ENCODE data around the gene PCNA. TPM values are rescaled to one million over a fixed set of nuclear protein-coding genes. Genes with fewer than 3 reads are reported as not detected.

The PCNA gene
- total and polyA plus RNA-seq, 2 of the 4 experiments (the other 2 are of a cell fraction), result 155 to 213 TPM

DNA sequence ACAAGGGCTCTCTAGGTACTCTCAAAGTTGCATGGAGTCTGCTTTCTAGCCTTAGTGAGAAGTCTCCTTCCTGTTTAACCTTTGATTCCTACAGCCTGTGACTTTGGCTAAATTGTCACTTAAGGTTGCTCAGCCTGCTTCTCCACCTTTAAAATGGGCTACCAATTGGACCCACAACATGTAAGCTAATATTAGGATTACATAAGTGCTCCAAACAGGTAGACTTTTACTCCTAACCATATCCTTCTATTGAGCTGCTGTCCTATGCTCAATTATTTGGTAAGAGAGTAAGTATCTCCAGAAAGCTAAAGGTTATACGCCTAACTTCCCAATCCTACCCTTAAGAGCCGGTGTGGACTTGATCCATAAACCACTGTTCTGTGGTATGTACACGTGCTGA lies 2.9 kb downstream of the PCNA start:
- no peak overlapping the region for H2BK20ac ChIP-seq (ENCODE audit: low read depth, low read length)
- no peak overlapping the region for H3K14ac ChIP-seq (replicated peaks; ENCODE audit: low read depth, low read length)
- ChIA-PET POLR2A (ENCODE audit: unreplicated experiment) (no interaction called here), CTCF (interaction anchor here (1.5 kb wide), 1 partner anchor 10 kb away, joined by 4 read pairs; the partner anchor contains the start of gene CDS2)
- H2AK5ac ChIP-seq (ENCODE audit: low read depth, low read length), result no peak overlapping the region
- BruUV-seq (replicated peaks), result no TSS peak
- no peak for DNase-seq
- no peak overlapping the region for H4K5ac ChIP-seq (ENCODE audit: low read depth, low read length)
- no peak overlapping the region for H2BK15ac ChIP-seq (ENCODE audit: low read depth, low read length)
- H2BK120ac ChIP-seq (ENCODE audit: low read depth, low read length), result no peak overlapping the region
- intact Hi-C loops (cut with micrococcal nuclease), result no loop called here
- no CpG with 5 or more reads among the region's 3 CpGs for WGBS, 2 experiments (ENCODE audit: extremely low coverage in 2 of 2, insufficient read length in 1 of 2)
- no peak overlapping the region for H3K18ac ChIP-seq (ENCODE audit: low read depth, low read length)
- peaks cover 6% of the 10 kb centered on the region for H3K36me3 ChIP-seq (ENCODE audit: control insufficient read depth, insufficient read depth, low read length)
- ATAC-seq (ENCODE audit: low read depth), result no peak
- no peak overlapping the region for H3K4ac ChIP-seq (ENCODE audit: low read depth, low read length)
- no peak overlapping the region for H2AFZ ChIP-seq (replicated peaks; ENCODE audit: low read length, poor library complexity)
- H3K27ac ChIP-seq (ENCODE audit: insufficient read depth, low read length), result no peak overlapping the region
- H3K9ac ChIP-seq (ENCODE audit: low read depth, low read length), result no peak overlapping the region
- H3K4me2 ChIP-seq (ENCODE audit: low read depth, low read length), result no peak overlapping the region
- no peak overlapping the region for H3K4me3 ChIP-seq (ENCODE audit: insufficient read depth, low read depth, low read length)
- H4K8ac ChIP-seq (ENCODE audit: low read depth in 2 of 2, low read length in 2 of 2), result no peak overlapping the region
- in situ Hi-C loops (cut with MboI; ENCODE audit: low sequenced_read_pairs), result no loop called here
- peaks cover 5 to 33% of the 10 kb centered on the region in 2 experiments for H3K79me1 ChIP-seq (ENCODE audit: low read depth in 1 of 2, low read length in 2 of 2)
- H4K20me1 ChIP-seq (ENCODE audit: insufficient read depth, low read length), result peaks cover 18% of the 10 kb centered on the region
- H2AK9ac ChIP-seq (replicated peaks; ENCODE audit: low read depth, low read length, poor library complexity), result no peak overlapping the region
- no peak overlapping the region for H2BK5ac ChIP-seq (ENCODE audit: low read depth, low read length, poor library complexity, severe bottlenecking)
- peaks cover 1% of the 10 kb centered on the region; the same call in 1 of the 2 replicates for H3K4me1 ChIP-seq (ENCODE audit: control insufficient read depth, insufficient read depth, low read length)
- no peaks in the 10 kb centered on the region for H3K9me3 ChIP-seq (ENCODE audit: control insufficient read depth, insufficient read depth, low read length)
- TF ChIP-seq SMC3 (IDR thresholded peaks at IDR 0.05; ENCODE audit: low read depth, low read length) (no peak), MAFK (IDR thresholded peaks at IDR 0.05; ENCODE audit: low read depth, low read length) (no peak), MXI1 (IDR thresholded peaks at IDR 0.05; ENCODE audit: borderline replicate concordance, low read depth, low read length) (no peak), POLR2A (IDR thresholded peaks at IDR 0.05; ENCODE audit: low read depth, low read length) (no peak), CEBPB (IDR thresholded peaks at IDR 0.05; ENCODE audit: low read depth, low read length) (no peak), RFX5 (IDR thresholded peaks at IDR 0.05; ENCODE audit: low read depth, low read length) (no peak), NFE2L2 (IDR thresholded peaks at IDR 0.05; ENCODE audit: low read depth, low read length) (no peak), FOS (IDR thresholded peaks at IDR 0.05; ENCODE audit: low read depth, low read length) (no peak), RCOR1 (IDR thresholded peaks at IDR 0.05; ENCODE audit: insufficient replicate concordance, low read length) (no peak), BHLHE40 (IDR thresholded peaks at IDR 0.05; ENCODE audit: low read depth, low read length) (no peak), RAD21 (IDR thresholded peaks at IDR 0.05; ENCODE audit: low read length) (no peak), CHD1 (IDR thresholded peaks at IDR 0.05; ENCODE audit: low read depth, low read length) (no peak), MAZ (IDR thresholded peaks at IDR 0.05; ENCODE audit: borderline replicate concordance, low read depth, low read length) (no peak)
- TF ChIP-seq, protein P1, sequence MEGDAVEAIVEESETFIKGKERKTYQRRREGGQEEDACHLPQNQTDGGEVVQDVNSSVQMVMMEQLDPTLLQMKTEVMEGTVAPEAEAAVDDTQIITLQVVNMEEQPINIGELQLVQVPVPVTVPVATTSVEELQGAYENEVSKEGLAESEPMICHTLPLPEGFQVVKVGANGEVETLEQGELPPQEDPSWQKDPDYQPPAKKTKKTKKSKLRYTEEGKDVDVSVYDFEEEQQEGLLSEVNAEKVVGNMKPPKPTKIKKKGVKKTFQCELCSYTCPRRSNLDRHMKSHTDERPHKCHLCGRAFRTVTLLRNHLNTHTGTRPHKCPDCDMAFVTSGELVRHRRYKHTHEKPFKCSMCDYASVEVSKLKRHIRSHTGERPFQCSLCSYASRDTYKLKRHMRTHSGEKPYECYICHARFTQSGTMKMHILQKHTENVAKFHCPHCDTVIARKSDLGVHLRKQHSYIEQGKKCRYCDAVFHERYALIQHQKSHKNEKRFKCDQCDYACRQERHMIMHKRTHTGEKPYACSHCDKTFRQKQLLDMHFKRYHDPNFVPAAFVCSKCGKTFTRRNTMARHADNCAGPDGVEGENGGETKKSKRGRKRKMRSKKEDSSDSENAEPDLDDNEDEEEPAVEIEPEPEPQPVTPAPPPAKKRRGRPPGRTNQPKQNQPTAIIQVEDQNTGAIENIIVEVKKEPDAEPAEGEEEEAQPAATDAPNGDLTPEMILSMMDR (conservative IDR thresholded peaks at IDR 0.05; ENCODE audit: low read depth, low read length), result no peak
- TF ChIP-seq, protein P2, sequence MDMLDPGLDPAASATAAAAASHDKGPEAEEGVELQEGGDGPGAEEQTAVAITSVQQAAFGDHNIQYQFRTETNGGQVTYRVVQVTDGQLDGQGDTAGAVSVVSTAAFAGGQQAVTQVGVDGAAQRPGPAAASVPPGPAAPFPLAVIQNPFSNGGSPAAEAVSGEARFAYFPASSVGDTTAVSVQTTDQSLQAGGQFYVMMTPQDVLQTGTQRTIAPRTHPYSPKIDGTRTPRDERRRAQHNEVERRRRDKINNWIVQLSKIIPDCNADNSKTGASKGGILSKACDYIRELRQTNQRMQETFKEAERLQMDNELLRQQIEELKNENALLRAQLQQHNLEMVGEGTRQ (IDR thresholded peaks at IDR 0.05; ENCODE audit: low read depth, low read length), result no peak
- TF ChIP-seq, protein P3, sequence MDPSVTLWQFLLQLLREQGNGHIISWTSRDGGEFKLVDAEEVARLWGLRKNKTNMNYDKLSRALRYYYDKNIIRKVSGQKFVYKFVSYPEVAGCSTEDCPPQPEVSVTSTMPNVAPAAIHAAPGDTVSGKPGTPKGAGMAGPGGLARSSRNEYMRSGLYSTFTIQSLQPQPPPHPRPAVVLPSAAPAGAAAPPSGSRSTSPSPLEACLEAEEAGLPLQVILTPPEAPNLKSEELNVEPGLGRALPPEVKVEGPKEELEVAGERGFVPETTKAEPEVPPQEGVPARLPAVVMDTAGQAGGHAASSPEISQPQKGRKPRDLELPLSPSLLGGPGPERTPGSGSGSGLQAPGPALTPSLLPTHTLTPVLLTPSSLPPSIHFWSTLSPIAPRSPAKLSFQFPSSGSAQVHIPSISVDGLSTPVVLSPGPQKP (IDR thresholded peaks at IDR 0.05; ENCODE audit: borderline replicate concordance, low read depth, low read length), result no peak
- no peaks in the 10 kb centered on the region for H3K27me3 ChIP-seq (ENCODE audit: control insufficient read depth, insufficient read depth, low read length)
- dilution Hi-C loops (cut with HindIII; ENCODE audit: low sequenced_read_pairs, unreplicated experiment), result no loop called here
- H4K91ac ChIP-seq (ENCODE audit: insufficient read depth, low read depth, low read length), result no peak overlapping the region
- no peak overlapping the region for H3K23ac ChIP-seq (ENCODE audit: low read depth, low read length)
- no peaks in the 10 kb centered on the region for H3K9me1 ChIP-seq (ENCODE audit: insufficient read depth, low read length)
- H3K56ac ChIP-seq (ENCODE audit: extremely low read depth, insufficient read depth, low read length), result no peak overlapping the region
